T-helper 2 cell treated with Interferon-gamma antibody and Interleukin-4, amounts not matched to agents 5 μg/mL and 100 μg/mL, for 36 hours (primary cell): ENCODE data around the gene NUP58.
A peak's percentile ranks its signal among the peaks of the same experiment; 100 is the strongest.
"Not testable (repeated sequence)": the region's sequence is repeated elsewhere in the genome, so short reads cannot be mapped to it uniquely, and the experiment has no call there.

Experiments used
- DNase-seq: peaks from one replicate; pipeline ENCODE4 v3.0.0; 2021; ENCODE audit warnings: low spot score
- H3K27ac Mint-ChIP-seq: one replicate; pipeline ENCODE4 v1.8.0; 2021; ENCODE audit warnings: mild to moderate bottlenecking, mixed read lengths
- H3K27me3 Mint-ChIP-seq: one replicate; pipeline ENCODE4 v1.8.0; 2021; ENCODE audit warnings: low read depth, mixed read lengths
- H3K36me3 Mint-ChIP-seq: one replicate; pipeline ENCODE4 v1.8.0; 2021; ENCODE audit warnings: low read depth, mixed read lengths
- H3K4me1 Mint-ChIP-seq: one replicate; pipeline ENCODE4 v1.8.0; 2021; ENCODE audit warnings: low read depth, mixed read lengths
- H3K4me3 Mint-ChIP-seq: one replicate; pipeline ENCODE4 v1.8.0; 2022; ENCODE audit warnings: mild to moderate bottlenecking, moderate library complexity, mixed read lengths
- H3K9me3 Mint-ChIP-seq: one replicate; pipeline ENCODE4 v1.8.0; 2021; ENCODE audit warnings: mixed read lengths

NUP58 gene

DNA sequence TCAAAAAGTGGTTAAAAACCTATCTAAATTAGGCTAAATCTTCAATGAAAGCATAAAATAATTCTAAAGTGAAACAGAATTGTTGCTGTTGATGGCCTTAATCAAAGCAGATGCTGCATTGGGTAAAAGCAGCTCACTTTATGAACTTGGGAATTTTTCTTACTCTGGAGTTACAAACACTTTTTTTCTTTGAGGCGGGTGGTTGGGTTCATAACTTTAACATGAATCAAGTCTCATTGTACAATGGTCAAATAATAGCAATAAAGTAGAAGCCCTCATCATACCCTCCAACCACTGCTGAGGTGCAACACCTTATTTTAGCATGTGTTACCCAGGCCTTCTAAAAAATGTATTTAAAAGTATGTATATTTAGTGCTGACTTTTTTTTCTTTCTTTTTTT lies 29.1 kb downstream of the NUP58 start:
- Mint-ChIP-seq H3K27ac (no peak overlapping the region), H3K4me1 (peaks cover 2% of the 10 kb centered on the region), H3K9me3 (no peaks in the 10 kb centered on the region), H3K36me3 (peaks cover 51% of the 10 kb centered on the region), H3K27me3 (no peaks in the 10 kb centered on the region), H3K4me3 (no peak overlapping the region)
- no peak for DNase-seq

- no peak for DNase-seq
- Mint-ChIP-seq H3K4me3 (no peak overlapping the region), H3K36me3 (peaks cover 41% of the 10 kb centered on the region), H3K27me3 (no peaks in the 10 kb centered on the region), H3K9me3 (no peaks in the 10 kb centered on the region), H3K27ac (no peak overlapping the region), H3K4me1 (peaks cover 2% of the 10 kb centered on the region)
Observed at GRCh38 chr13:25335856-25336255, 34.4 kb downstream of the NUP58 start.

GRCh38 chr13:25345576-25345975 lies 44.2 kb downstream of the NUP58 start:
- Mint-ChIP-seq H3K27ac (no peak overlapping the region), H3K9me3 (no peaks in the 10 kb centered on the region), H3K27me3 (peaks cover under 1% of the 10 kb centered on the region), H3K4me1 (no peaks in the 10 kb centered on the region), H3K36me3 (peaks cover 7% of the 10 kb centered on the region), H3K4me3 (no peak overlapping the region)
- DNase-seq: no peak

GRCh38 chr13:25347151-25347550 lies 45.7 kb downstream of the NUP58 start:
- Mint-ChIP-seq H3K4me1 (no peaks in the 10 kb centered on the region), H3K27me3 (peaks cover 4% of the 10 kb centered on the region), H3K27ac (no peak overlapping the region), H3K9me3 (no peaks in the 10 kb centered on the region), H3K36me3 (peaks cover 5% of the 10 kb centered on the region), H3K4me3 (no peak overlapping the region)
- DNase-seq: no peak

GRCh38 chr13:25351404-25351803 lies 50.0 kb downstream of the NUP58 start:
- Mint-ChIP-seq H3K4me3 (no peak overlapping the region), H3K36me3 (no peaks in the 10 kb centered on the region), H3K4me1 (no peaks in the 10 kb centered on the region), H3K27ac (no peak overlapping the region), H3K27me3 (peaks cover 17% of the 10 kb centered on the region), H3K9me3 (no peaks in the 10 kb centered on the region)
- no peak for DNase-seq

DNA sequence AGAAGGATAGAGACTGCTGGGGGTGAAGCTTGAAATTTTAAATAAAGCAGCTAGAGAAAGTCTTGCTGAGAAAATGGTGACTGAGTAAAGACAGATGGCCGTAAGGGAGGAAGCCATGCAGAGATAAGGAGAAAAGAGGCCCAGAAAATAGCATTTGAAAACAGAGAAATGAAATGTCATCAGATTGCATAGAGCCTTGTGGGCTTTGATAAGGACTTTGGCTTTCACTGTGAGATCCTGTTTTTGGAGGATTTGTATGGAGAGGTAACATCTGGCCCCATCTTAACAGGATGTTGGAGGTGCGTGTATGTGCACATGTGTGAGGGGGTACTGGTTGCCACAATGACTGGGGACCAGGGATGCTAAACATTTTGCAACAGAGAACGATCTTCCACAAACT lies 50.8 kb downstream of the NUP58 start:
- no peak for DNase-seq
- Mint-ChIP-seq H3K9me3 (no peaks in the 10 kb centered on the region), H3K4me3 (no peak overlapping the region), H3K27ac (no peak overlapping the region), H3K36me3 (no peaks in the 10 kb centered on the region), H3K4me1 (no peaks in the 10 kb centered on the region), H3K27me3 (peaks cover 17% of the 10 kb centered on the region)

DNA sequence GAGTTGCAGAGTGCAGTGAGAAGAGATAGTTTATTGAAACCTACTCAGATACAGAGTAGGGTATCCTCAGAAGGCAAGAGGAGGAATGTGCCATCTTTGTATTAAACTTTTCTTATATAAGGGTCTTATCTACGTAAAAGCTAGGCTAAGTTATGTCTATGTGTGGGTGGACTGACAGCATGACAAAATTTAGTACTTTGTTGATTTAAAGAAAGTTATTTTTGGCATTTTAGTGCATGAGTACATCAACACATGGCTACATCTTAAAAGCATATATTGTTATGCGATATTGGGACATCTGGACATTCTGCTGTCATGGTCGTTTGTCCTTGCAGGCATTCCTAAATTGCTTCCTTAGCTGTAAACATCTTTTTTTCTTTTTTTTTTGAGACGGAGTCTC lies 51.4 kb downstream of the NUP58 start:
- no peak overlapping the region for H3K27ac Mint-ChIP-seq
- no peak for DNase-seq
- H3K4me1 Mint-ChIP-seq: no peaks in the 10 kb centered on the region
- no peaks in the 10 kb centered on the region for H3K9me3 Mint-ChIP-seq
- H3K27me3 Mint-ChIP-seq: peaks cover 17% of the 10 kb centered on the region
- no peaks in the 10 kb centered on the region for H3K36me3 Mint-ChIP-seq
- H3K4me3 Mint-ChIP-seq: no peak overlapping the region

GRCh38 chr13:25353344-25353743 lies 51.9 kb downstream of the NUP58 start:
- Mint-ChIP-seq H3K4me1 (no peaks in the 10 kb centered on the region), H3K36me3 (no peaks in the 10 kb centered on the region), H3K27me3 (peaks cover 17% of the 10 kb centered on the region), H3K9me3 (no peaks in the 10 kb centered on the region), H3K27ac (no peak overlapping the region), H3K4me3 (no peak overlapping the region)
- DNase-seq: no peak

- Mint-ChIP-seq H3K4me3 (no peak overlapping the region), H3K36me3 (no peaks in the 10 kb centered on the region), H3K27ac (no peak overlapping the region), H3K9me3 (no peaks in the 10 kb centered on the region), H3K27me3 (peaks cover 17% of the 10 kb centered on the region), H3K4me1 (no peaks in the 10 kb centered on the region)
- no peak for DNase-seq
Observed at GRCh38 chr13:25354377-25354776, 53.0 kb downstream of the NUP58 start.

DNA sequence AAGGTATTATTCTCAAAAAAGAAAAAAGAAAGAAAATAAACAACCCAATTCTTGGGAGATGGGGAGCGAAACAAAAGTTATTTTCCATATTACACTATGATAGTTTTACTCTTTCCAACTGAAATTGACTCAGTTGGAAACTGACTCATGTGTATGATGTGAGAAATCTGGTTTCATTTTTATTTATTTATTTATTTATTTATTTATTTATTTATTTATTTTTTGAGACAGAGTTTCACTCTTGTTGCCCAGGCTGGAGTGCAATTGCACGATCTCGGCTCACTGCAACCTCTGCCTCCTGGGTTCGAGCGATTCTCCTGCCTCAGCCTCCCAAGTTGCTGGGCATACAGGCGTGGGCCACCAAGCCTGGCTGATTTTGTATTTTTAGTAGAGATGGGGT lies 59.0 kb downstream of the NUP58 start:
- not testable (repeated sequence) for H3K27me3 Mint-ChIP-seq, H3K9me3 Mint-ChIP-seq, H3K4me3 Mint-ChIP-seq, H3K4me1 Mint-ChIP-seq, H3K36me3 Mint-ChIP-seq, H3K27ac Mint-ChIP-seq, DNase-seq

GRCh38 chr13:25365720-25366235 lies 64.4 kb downstream of the NUP58 start:
- DNase-seq: no peak
- Mint-ChIP-seq H3K9me3 (no peaks in the 10 kb centered on the region), H3K4me1 (no peaks in the 10 kb centered on the region), H3K27me3 (peaks cover 30% of the 10 kb centered on the region), H3K27ac (no peak overlapping the region), H3K36me3 (no peaks in the 10 kb centered on the region), H3K4me3 (no peak overlapping the region)

DNA sequence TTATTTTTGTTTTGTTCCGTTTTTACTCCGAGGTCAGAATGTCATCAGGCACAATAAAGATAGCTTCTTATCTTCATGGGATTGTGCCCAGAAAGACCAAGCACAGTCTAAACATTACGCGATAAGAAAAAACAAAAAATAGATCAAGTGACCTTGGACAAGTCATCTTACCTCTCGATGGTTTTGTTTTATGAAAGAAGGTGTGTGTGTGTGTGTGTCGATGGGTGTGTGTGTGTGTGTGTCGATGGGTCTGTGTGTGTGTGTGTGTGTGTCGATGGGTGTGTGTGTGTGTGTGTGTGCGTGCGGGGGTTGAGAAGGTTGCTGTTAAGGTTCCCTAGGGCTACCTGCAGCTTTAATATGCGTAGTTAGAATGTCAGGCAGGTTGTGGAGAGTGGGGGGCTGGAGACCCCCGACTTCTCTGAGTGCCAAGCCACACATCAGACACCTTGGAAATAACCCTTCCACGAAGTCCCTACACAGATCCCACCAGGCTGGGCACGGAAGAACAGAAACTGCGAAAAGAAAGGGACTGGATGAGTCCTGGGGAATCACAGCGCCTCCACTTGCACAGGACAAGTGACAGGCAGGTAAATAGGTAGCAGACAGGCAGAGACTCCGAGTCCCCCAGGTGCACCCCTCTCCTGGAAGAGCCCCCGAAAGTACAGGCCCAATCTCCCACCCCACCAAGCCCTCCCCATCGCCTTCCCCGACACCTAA lies 69.9 kb downstream of the NUP58 start:
- Mint-ChIP-seq H3K4me1 (peaks cover 6% of the 10 kb centered on the region), H3K4me3 (peak overlapping the region; percentile 68), H3K36me3 (no peaks in the 10 kb centered on the region), H3K9me3 (no peaks in the 10 kb centered on the region), H3K27ac (no peak overlapping the region), H3K27me3 (peaks cover 70% of the 10 kb centered on the region)
- DNase-seq: no peak

DNA sequence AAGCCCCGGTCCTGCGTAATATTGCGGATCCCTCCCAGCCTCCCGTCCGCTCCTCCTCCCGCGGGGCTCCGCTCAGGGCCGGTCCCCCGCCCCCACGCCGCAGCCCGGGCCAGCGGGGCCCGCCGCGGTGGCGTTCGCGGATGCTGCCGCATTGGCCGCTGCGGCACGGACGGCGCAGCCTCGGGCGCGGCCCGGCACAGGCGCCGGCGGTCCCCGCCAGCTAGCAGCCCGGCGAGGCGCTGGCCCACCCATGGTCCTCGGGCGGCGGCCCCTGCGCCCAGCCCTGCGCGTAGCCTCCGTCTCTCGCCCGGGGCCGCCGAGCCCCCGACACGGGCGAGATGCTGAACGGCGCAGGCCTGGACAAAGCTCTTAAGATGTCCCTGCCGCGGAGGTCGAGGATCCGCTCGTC lies 70.5 kb downstream of the NUP58 start, which contains the start of gene ATP8A2:
Gene ATP8A2 (plus strand): TSS at position 100 of the 409 bp plus-strand sequence. CDS start 239 bp downstream, at position 339.
- Mint-ChIP-seq H3K36me3 (no peaks in the 10 kb centered on the region), H3K27ac (no peak within 1 kb of the TSS), H3K4me3 (peak within 1 kb of the TSS; percentile 68), H3K4me1 (peaks cover 6% of the 10 kb centered on the region), H3K27me3 (peaks cover 70% of the 10 kb centered on the region), H3K9me3 (no peaks in the 10 kb centered on the region)
- no peak for DNase-seq

- Mint-ChIP-seq H3K4me1 (peaks cover 6% of the 10 kb centered on the region), H3K27ac (no peak overlapping the region), H3K9me3 (no peaks in the 10 kb centered on the region), H3K4me3 (peak overlapping the region; percentile 17), H3K27me3 (peaks cover 70% of the 10 kb centered on the region), H3K36me3 (no peaks in the 10 kb centered on the region)
- DNase-seq: no peak
Observed at GRCh38 chr13:25372284-25373081, 71.1 kb downstream of the NUP58 start.
